WTC11 (cell line): Measurements from ENCODE around the gene RPL31. TPM values are rescaled to one million over a fixed set of nuclear protein-coding genes. Genes with fewer than 3 reads are reported as not detected.

Source experiments
- ATAC-seq: fragments of 200-7000 bp; cut with Tn5 transposase; 2 replicates; pipeline ENCODE4 v1.10.0; 2021; ENCODE audit warnings: mild to moderate bottlenecking, moderate library complexity
- CTCF ChIA-PET: fragments of 300-600 bp; sonication (Branson Sonifier 250); formaldehyde crosslinking; loops from one replicate; lab custom pipeline; 2021; ENCODE audit warnings: antibody characterized with exemption; lab: Charles Lee
- POLR2A ChIA-PET: fragments of 350-600 bp; sonication (Branson Sonifier 250); formaldehyde crosslinking; loops from one replicate; lab custom pipeline; 2021; ENCODE audit warnings: antibody characterized with exemption; lab: Charles Lee
- DNase-seq: peaks from one replicate; pipeline ENCODE4 v3.0.0; 2021; ENCODE audit warnings: low spot score
- H3K27ac Mint-ChIP-seq: 2 replicates; pipeline ENCODE4 v1.8.0; 2021; ENCODE audit warnings: mixed read lengths
- H3K27me3 Mint-ChIP-seq: 2 replicates; pipeline ENCODE4 v1.8.0; 2021; ENCODE audit warnings: low read depth, mild to moderate bottlenecking, moderate library complexity, mixed read lengths
- H3K36me3 Mint-ChIP-seq: 2 replicates; pipeline ENCODE4 v1.8.0; 2021; ENCODE audit warnings: mixed read lengths
- H3K4me1 Mint-ChIP-seq: 2 replicates; pipeline ENCODE4 v1.8.0; 2022; ENCODE audit warnings: mixed read lengths
- H3K4me3 Mint-ChIP-seq: 2 replicates; pipeline ENCODE4 v1.8.0; 2021; ENCODE audit warnings: mild to moderate bottlenecking, moderate library complexity, mixed read lengths
- H3K9me3 Mint-ChIP-seq: 2 replicates; pipeline ENCODE4 v1.8.0; 2021; ENCODE audit warnings: mixed read lengths
- ATF1 ChIP-seq: sonication (generic); formaldehyde crosslinking; IDR thresholded peaks from 2 replicates; pipeline ENCODE4 v1.8.1; 2023; ENCODE audit warnings: mild to moderate bottlenecking, moderate library complexity, missing genetic modification reagents
- CBFB ChIP-seq: sonication (generic); formaldehyde crosslinking; IDR thresholded peaks from 2 replicates; pipeline ENCODE4 v1.8.1; 2022; ENCODE audit warnings: mild to moderate bottlenecking, low read depth, missing genetic modification reagents
- CREB1 ChIP-seq: sonication (generic); formaldehyde crosslinking; IDR thresholded peaks from 2 replicates; pipeline ENCODE4 v1.8.0; 2023; ENCODE audit warnings: mild to moderate bottlenecking, missing genetic modification reagents
- EMX1 ChIP-seq: fragments of 250-450 bp; sonication (Bioruptor Pico); IDR thresholded peaks from 2 replicates; pipeline ENCODE4 v1.8.0; 2021; ENCODE audit warnings: mild to moderate bottlenecking
- JAZF1 ChIP-seq: fragments of 250-450 bp; sonication (Bioruptor Pico); IDR thresholded peaks from 2 replicates; pipeline ENCODE4 v1.9.0; 2021; ENCODE audit warnings: moderate library complexity, mild to moderate bottlenecking, inconsistent platforms
- KAT7 ChIP-seq: sonication (generic); formaldehyde crosslinking; IDR thresholded peaks from 2 replicates; pipeline ENCODE4 v1.8.1; 2023; ENCODE audit warnings: missing genetic modification reagents, mild to moderate bottlenecking, borderline replicate concordance
- MAX ChIP-seq: sonication (generic); formaldehyde crosslinking; IDR thresholded peaks from 2 replicates; pipeline ENCODE4 v1.8.0; 2022; ENCODE audit warnings: mild to moderate bottlenecking, missing genetic modification reagents
- MXD4 ChIP-seq: fragments of 250-450 bp; sonication (Bioruptor Pico); IDR thresholded peaks from 2 replicates; pipeline ENCODE4 v1.8.0; 2021; ENCODE audit warnings: mild to moderate bottlenecking, moderate library complexity, borderline replicate concordance
- MYBL2 ChIP-seq: sonication (generic); formaldehyde crosslinking; IDR thresholded peaks from 2 replicates; pipeline ENCODE4 v1.8.1; 2023; ENCODE audit warnings: mild to moderate bottlenecking, moderate library complexity, missing genetic modification reagents
- NFATC4 ChIP-seq: fragments of 250-450 bp; sonication (Bioruptor Pico); IDR thresholded peaks from 2 replicates; pipeline ENCODE4 v1.9.0; 2021; ENCODE audit warnings: mild to moderate bottlenecking
- NFE2L1 ChIP-seq: sonication (generic); formaldehyde crosslinking; IDR thresholded peaks from 2 replicates; pipeline ENCODE4 v1.8.1; 2023; ENCODE audit warnings: missing genetic modification reagents
- NR1H2 ChIP-seq: sonication (generic); formaldehyde crosslinking; IDR thresholded peaks from 2 replicates; pipeline ENCODE4 v1.9.0; 2021; ENCODE audit warnings: mild to moderate bottlenecking, moderate library complexity, missing genetic modification reagents
- PRRX2 ChIP-seq: fragments of 250-450 bp; sonication (Bioruptor Pico); IDR thresholded peaks from 2 replicates; pipeline ENCODE4 v1.8.0; 2021; ENCODE audit warnings: mild to moderate bottlenecking
- RORB ChIP-seq: fragments of 250-450 bp; sonication (Bioruptor Pico); IDR thresholded peaks from 2 replicates; pipeline ENCODE4 v1.9.0; 2021; ENCODE audit warnings: mild to moderate bottlenecking
- SMAD3 ChIP-seq: sonication (generic); formaldehyde crosslinking; IDR thresholded peaks from 2 replicates; pipeline ENCODE4 v1.8.0; 2022; ENCODE audit warnings: missing genetic modification reagents, mild to moderate bottlenecking, borderline replicate concordance
- SP1 ChIP-seq: sonication (generic); formaldehyde crosslinking; conservative IDR thresholded peaks from 2 replicates; pipeline ENCODE4 v1.8.1; 2022; ENCODE audit warnings: missing genetic modification reagents
- USF1 ChIP-seq: sonication (generic); formaldehyde crosslinking; IDR thresholded peaks from 2 replicates; pipeline ENCODE4 v1.8.0; 2022; ENCODE audit warnings: mild to moderate bottlenecking, missing genetic modification reagents
- ZNF121 ChIP-seq: sonication (generic); formaldehyde crosslinking; IDR thresholded peaks from 2 replicates; pipeline ENCODE4 v1.8.0; 2023; ENCODE audit warnings: missing genetic modification reagents
- ZNF423 ChIP-seq: fragments of 250-450 bp; sonication (Bioruptor Pico); IDR thresholded peaks from 2 replicates; pipeline ENCODE4 v2.1.2; 2022; ENCODE audit warnings: mild to moderate bottlenecking, moderate library complexity
- ZNF425 ChIP-seq: fragments of 250-450 bp; sonication (Bioruptor Pico); conservative IDR thresholded peaks from 2 replicates; pipeline ENCODE4 v1.9.0; 2021; ENCODE audit warnings: mild to moderate bottlenecking
- ZSCAN18 ChIP-seq: fragments of 250-450 bp; sonication (Bioruptor Pico); IDR thresholded peaks from 2 replicates; pipeline ENCODE4 v2.1.2; 2022; ENCODE audit warnings: mild to moderate bottlenecking, moderate library complexity
- total RNA-seq: library from RNA; stranded (reverse); gene quantifications from 3 replicates; pipeline ENCODE4 v1.2.3, GENCODE V29; 2021
- TF ChIP-seq, protein P1 (sequence below): sonication (generic); formaldehyde crosslinking; IDR thresholded peaks from 2 replicates; pipeline ENCODE4 v1.8.1; 2022; ENCODE audit warnings: low read depth, mild to moderate bottlenecking, moderate library complexity, missing genetic modification reagents, borderline replicate concordance
- TF ChIP-seq, protein P2 (sequence below): sonication (generic); formaldehyde crosslinking; IDR thresholded peaks from 2 replicates; pipeline ENCODE4 v1.8.0; 2023; ENCODE audit warnings: mild to moderate bottlenecking, missing genetic modification reagents
- TF ChIP-seq, protein P3 (sequence below): fragments of 200-600 bp; IDR thresholded peaks from 2 replicates; pipeline ENCODE4 v1.8.0; 2022; ENCODE audit warnings: antibody characterized with exemption
- TF ChIP-seq, protein P4 (sequence below): sonication (generic); formaldehyde crosslinking; IDR thresholded peaks from 2 replicates; pipeline ENCODE4 v1.8.1; 2023; ENCODE audit warnings: mild to moderate bottlenecking, missing genetic modification reagents, moderate library complexity
- TF ChIP-seq, protein P5 (sequence below): sonication (generic); formaldehyde crosslinking; IDR thresholded peaks from 2 replicates; pipeline ENCODE4 v1.8.1; 2023; ENCODE audit warnings: mild to moderate bottlenecking, missing genetic modification reagents, moderate library complexity

RPL31 gene
- total RNA-seq, 1 experiment from 2014 or later, result 1,590 TPM

DNA sequence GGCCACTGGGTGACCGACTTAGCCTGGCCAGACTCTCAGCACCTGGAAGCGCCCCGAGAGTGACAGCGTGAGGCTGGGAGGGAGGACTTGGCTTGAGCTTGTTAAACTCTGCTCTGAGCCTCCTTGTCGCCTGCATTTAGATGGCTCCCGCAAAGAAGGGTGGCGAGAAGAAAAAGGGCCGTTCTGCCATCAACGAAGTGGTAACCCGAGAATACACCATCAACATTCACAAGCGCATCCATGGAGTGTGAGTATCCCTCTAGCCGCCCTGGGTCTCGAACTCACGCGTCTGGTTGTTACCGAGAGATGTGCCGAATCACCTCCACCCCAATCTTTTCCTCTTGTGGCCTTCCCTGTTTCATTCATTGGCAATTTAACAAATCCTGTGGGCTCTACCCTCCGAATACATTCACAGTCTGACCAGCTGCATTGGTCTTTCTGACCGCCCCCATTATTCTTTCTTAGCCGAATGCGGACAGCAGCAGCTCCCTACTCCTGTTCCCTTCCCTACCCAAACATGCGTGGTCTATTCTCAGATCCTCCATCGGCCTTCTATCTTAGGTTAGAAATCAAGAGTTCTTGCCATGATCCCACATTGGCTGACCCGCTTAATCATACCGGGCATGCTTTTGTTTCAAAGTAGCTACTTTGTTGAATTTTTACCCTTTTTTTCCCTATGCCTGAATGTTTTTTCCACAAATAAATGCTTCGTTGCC is 631 bp downstream of the RPL31 start:
- DNase-seq (no peak), ATAC-seq (no peak)
- CTCF ChIA-PET, result interaction anchor here (1.0 to 2.2 kb wide), 6 partner anchors 10 to 272 kb away, joined by 3 to 9 read pairs (median 4); no protein-coding TSS in a partner anchor
- Mint-ChIP-seq H3K27ac (peak overlapping the region; percentile 96), H3K27me3 (peaks cover 12% of the 10 kb centered on the region), H3K36me3 (peaks cover 54% of the 10 kb centered on the region), H3K4me3 (peak overlapping the region; percentile 98), H3K4me1 (peaks cover 46% of the 10 kb centered on the region), H3K9me3 (no peaks in the 10 kb centered on the region)
- POLR2A ChIA-PET, result interaction anchor here (0.9 to 1.2 kb wide), 3 partner anchors 10 to 149 kb away, joined by 3 read pairs; partner anchors contain the start of gene TBC1D8
- 0 out of 2 replicates have a peak, but pooled peaks have one; percentile 20 for TF ChIP-seq USF1 (CRISPR knock-in tag)
- TF ChIP-seq, protein P1, sequence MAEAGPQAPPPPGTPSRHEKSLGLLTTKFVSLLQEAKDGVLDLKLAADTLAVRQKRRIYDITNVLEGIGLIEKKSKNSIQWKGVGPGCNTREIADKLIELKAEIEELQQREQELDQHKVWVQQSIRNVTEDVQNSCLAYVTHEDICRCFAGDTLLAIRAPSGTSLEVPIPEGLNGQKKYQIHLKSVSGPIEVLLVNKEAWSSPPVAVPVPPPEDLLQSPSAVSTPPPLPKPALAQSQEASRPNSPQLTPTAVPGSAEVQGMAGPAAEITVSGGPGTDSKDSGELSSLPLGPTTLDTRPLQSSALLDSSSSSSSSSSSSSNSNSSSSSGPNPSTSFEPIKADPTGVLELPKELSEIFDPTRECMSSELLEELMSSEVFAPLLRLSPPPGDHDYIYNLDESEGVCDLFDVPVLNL (CRISPR knock-in tag), result no peak
- no peak for TF ChIP-seq ZSCAN18 (CRISPR knock-in tag)
- TF ChIP-seq, protein P2, sequence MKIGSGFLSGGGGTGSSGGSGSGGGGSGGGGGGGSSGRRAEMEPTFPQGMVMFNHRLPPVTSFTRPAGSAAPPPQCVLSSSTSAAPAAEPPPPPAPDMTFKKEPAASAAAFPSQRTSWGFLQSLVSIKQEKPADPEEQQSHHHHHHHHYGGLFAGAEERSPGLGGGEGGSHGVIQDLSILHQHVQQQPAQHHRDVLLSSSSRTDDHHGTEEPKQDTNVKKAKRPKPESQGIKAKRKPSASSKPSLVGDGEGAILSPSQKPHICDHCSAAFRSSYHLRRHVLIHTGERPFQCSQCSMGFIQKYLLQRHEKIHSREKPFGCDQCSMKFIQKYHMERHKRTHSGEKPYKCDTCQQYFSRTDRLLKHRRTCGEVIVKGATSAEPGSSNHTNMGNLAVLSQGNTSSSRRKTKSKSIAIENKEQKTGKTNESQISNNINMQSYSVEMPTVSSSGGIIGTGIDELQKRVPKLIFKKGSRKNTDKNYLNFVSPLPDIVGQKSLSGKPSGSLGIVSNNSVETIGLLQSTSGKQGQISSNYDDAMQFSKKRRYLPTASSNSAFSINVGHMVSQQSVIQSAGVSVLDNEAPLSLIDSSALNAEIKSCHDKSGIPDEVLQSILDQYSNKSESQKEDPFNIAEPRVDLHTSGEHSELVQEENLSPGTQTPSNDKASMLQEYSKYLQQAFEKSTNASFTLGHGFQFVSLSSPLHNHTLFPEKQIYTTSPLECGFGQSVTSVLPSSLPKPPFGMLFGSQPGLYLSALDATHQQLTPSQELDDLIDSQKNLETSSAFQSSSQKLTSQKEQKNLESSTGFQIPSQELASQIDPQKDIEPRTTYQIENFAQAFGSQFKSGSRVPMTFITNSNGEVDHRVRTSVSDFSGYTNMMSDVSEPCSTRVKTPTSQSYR (CRISPR knock-in tag), result no peak
- no peak for TF ChIP-seq CREB1 (CRISPR knock-in tag)
- no peak for TF ChIP-seq MAX (CRISPR knock-in tag)
- TF ChIP-seq, protein P3, sequence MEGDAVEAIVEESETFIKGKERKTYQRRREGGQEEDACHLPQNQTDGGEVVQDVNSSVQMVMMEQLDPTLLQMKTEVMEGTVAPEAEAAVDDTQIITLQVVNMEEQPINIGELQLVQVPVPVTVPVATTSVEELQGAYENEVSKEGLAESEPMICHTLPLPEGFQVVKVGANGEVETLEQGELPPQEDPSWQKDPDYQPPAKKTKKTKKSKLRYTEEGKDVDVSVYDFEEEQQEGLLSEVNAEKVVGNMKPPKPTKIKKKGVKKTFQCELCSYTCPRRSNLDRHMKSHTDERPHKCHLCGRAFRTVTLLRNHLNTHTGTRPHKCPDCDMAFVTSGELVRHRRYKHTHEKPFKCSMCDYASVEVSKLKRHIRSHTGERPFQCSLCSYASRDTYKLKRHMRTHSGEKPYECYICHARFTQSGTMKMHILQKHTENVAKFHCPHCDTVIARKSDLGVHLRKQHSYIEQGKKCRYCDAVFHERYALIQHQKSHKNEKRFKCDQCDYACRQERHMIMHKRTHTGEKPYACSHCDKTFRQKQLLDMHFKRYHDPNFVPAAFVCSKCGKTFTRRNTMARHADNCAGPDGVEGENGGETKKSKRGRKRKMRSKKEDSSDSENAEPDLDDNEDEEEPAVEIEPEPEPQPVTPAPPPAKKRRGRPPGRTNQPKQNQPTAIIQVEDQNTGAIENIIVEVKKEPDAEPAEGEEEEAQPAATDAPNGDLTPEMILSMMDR, result no peak
- no peak for TF ChIP-seq NR1H2 (CRISPR knock-in tag)
- TF ChIP-seq, protein P4, sequence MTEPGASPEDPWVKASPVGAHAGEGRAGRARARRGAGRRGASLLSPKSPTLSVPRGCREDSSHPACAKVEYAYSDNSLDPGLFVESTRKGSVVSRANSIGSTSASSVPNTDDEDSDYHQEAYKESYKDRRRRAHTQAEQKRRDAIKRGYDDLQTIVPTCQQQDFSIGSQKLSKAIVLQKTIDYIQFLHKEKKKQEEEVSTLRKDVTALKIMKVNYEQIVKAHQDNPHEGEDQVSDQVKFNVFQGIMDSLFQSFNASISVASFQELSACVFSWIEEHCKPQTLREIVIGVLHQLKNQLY (CRISPR knock-in tag), result peak; percentile 0; the same call in 1 of the 2 replicates
- TF ChIP-seq ZNF425, result no peak
- no peak for TF ChIP-seq CBFB (CRISPR knock-in tag)
- TF ChIP-seq ZNF423 (CRISPR knock-in tag), result no peak
- TF ChIP-seq MXD4 (CRISPR knock-in tag), result no peak
- TF ChIP-seq JAZF1 (CRISPR knock-in tag), result no peak
- no peak for TF ChIP-seq EMX1
- TF ChIP-seq PRRX2 (CRISPR knock-in tag), result no peak
- TF ChIP-seq ZNF121 (CRISPR knock-in tag), result no peak
- peak; percentile 36; the same call in 1 of the 2 replicates for TF ChIP-seq KAT7 (CRISPR knock-in tag)
- no peak for TF ChIP-seq SP1
- TF ChIP-seq RORB (CRISPR knock-in tag), result no peak
- no peak for TF ChIP-seq MYBL2
- TF ChIP-seq, protein P5, sequence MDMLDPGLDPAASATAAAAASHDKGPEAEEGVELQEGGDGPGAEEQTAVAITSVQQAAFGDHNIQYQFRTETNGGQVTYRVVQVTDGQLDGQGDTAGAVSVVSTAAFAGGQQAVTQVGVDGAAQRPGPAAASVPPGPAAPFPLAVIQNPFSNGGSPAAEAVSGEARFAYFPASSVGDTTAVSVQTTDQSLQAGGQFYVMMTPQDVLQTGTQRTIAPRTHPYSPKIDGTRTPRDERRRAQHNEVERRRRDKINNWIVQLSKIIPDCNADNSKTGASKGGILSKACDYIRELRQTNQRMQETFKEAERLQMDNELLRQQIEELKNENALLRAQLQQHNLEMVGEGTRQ (CRISPR knock-in tag), result no peak
- no peak for TF ChIP-seq SMAD3 (CRISPR knock-in tag)
- TF ChIP-seq NFE2L1 (CRISPR knock-in tag), result no peak
- no peak for TF ChIP-seq NFATC4 (CRISPR knock-in tag)
- TF ChIP-seq ATF1 (CRISPR knock-in tag), result no peak
